KMS-11 (cell line): Measurements from ENCODE around the gene CRLF1.

Experiments used
- H2AFZ ChIP-seq: fragments of 200-600 bp; sonication (generic); 2 replicates; pipeline ENCODE4 v1.6.1; 2016; ENCODE audit warnings: antibody characterized with exemption, mixed run types, low read depth
- H3K27ac ChIP-seq: fragments of 200-600 bp; sonication (generic); 2 replicates; pipeline ENCODE4 v1.6.1; 2016; ENCODE audit warnings: mild to moderate bottlenecking, mixed run types
- H3K27me3 ChIP-seq: fragments of 200-600 bp; sonication (generic); 2 replicates; pipeline ENCODE4 v1.6.1; 2017; ENCODE audit warnings: mild to moderate bottlenecking, low read depth, mixed run types, moderate library complexity; ENCODE audit not compliant: insufficient read depth
- H3K36me3 ChIP-seq: fragments of 200-600 bp; sonication (generic); 2 replicates; pipeline ENCODE4 v1.6.1; 2017; ENCODE audit warnings: mild to moderate bottlenecking, mixed run types; ENCODE audit not compliant: insufficient read depth
- H3K4me1 ChIP-seq: fragments of 200-600 bp; sonication (generic); 2 replicates; pipeline ENCODE4 v1.6.1; 2016; ENCODE audit warnings: mild to moderate bottlenecking, low read depth, mixed run types; ENCODE audit not compliant: poor library complexity, severe bottlenecking
- H3K4me2 ChIP-seq: fragments of 200-600 bp; sonication (generic); 2 replicates; pipeline ENCODE4 v1.7.0; 2016; ENCODE audit warnings: mild to moderate bottlenecking, mixed run types
- H3K4me3 ChIP-seq: fragments of 200-600 bp; sonication (generic); IDR thresholded peaks from 2 replicates; pipeline ENCODE4 v1.6.1; 2017; ENCODE audit warnings: low read depth, low read length, mixed read lengths; ENCODE audit not compliant: insufficient read depth
- H3K79me2 ChIP-seq: fragments of 200-600 bp; sonication (generic); 2 replicates; pipeline ENCODE4 v1.6.1; 2016; ENCODE audit warnings: low read depth, mixed run types; ENCODE audit not compliant: insufficient read depth
- H3K9ac ChIP-seq: fragments of 200-600 bp; sonication (generic); 2 replicates; pipeline ENCODE4 v1.6.1; 2016; ENCODE audit warnings: mild to moderate bottlenecking, mixed run types
- H4K20me1 ChIP-seq: fragments of 200-600 bp; sonication (generic); 2 replicates; pipeline ENCODE4 v1.6.1; 2016; ENCODE audit warnings: mild to moderate bottlenecking, mixed run types; ENCODE audit not compliant: insufficient read depth
- TF ChIP-seq, protein P1 (sequence below): fragments of 200-600 bp; sonication (generic); conservative IDR thresholded peaks from 2 replicates; pipeline ENCODE4 v1.6.1; 2017; ENCODE audit warnings: low read depth, mild to moderate bottlenecking, antibody characterized with exemption, low read length, moderate library complexity, mixed read lengths

CRLF1 gene

GRCh38 chr19:18568367-18568766, 38.2 kb downstream of the CRLF1 start:
- Histone ChIP-seq H3K9ac (no peak overlapping the region), H3K27me3 (no peaks in the 10 kb centered on the region), H4K20me1 (no peaks in the 10 kb centered on the region; the same call in 1 of the 2 replicates), H3K36me3 (no peaks in the 10 kb centered on the region; the same call in 1 of the 2 replicates), H3K4me1 (peaks cover 13% of the 10 kb centered on the region), H3K79me2 (peaks cover 16% of the 10 kb centered on the region), H2AFZ (no peak overlapping the region), H3K4me3 (no peak overlapping the region), H3K4me2 (no peak overlapping the region), H3K27ac (no peak overlapping the region)
- TF ChIP-seq, protein P1, sequence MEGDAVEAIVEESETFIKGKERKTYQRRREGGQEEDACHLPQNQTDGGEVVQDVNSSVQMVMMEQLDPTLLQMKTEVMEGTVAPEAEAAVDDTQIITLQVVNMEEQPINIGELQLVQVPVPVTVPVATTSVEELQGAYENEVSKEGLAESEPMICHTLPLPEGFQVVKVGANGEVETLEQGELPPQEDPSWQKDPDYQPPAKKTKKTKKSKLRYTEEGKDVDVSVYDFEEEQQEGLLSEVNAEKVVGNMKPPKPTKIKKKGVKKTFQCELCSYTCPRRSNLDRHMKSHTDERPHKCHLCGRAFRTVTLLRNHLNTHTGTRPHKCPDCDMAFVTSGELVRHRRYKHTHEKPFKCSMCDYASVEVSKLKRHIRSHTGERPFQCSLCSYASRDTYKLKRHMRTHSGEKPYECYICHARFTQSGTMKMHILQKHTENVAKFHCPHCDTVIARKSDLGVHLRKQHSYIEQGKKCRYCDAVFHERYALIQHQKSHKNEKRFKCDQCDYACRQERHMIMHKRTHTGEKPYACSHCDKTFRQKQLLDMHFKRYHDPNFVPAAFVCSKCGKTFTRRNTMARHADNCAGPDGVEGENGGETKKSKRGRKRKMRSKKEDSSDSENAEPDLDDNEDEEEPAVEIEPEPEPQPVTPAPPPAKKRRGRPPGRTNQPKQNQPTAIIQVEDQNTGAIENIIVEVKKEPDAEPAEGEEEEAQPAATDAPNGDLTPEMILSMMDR: no peak

- Histone ChIP-seq H3K27ac (no peak overlapping the region), H3K4me3 (no peak overlapping the region), H3K79me2 (peaks cover 2% of the 10 kb centered on the region), H3K9ac (no peak overlapping the region), H3K27me3 (no peaks in the 10 kb centered on the region), H3K36me3 (no peaks in the 10 kb centered on the region; the same call in 1 of the 2 replicates), H3K4me1 (peaks cover 6% of the 10 kb centered on the region), H2AFZ (no peak overlapping the region), H4K20me1 (no peaks in the 10 kb centered on the region), H3K4me2 (no peak overlapping the region)
- TF ChIP-seq, protein P1: no peak
Observed at GRCh38 chr19:18566953-18567352, 39.6 kb downstream of the CRLF1 start.

DNA sequence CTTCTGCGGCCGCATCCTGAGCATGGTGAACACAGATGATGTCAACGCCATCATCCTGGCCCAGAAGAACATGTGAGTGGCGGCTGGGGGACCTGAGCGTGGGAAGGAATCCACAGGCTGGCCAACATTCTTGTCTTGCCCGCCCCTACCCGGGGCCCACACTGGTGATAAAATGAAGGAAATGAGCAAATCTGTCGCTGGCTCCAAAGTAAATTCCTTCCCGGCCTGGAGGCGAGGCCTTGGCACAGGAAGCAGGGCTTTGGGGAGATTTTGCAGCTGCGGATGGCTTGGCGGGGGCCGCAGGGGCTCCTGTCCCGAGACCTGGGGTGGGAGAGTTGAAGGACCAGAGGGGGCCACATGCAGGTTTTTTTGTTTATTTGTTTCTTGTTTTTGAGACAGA, 44.5 kb downstream of the CRLF1 start:
- H3K79me2 ChIP-seq: peaks cover 19% of the 10 kb centered on the region
- no peaks in the 10 kb centered on the region; the same call in 1 of the 2 replicates for H3K36me3 ChIP-seq
- no peak overlapping the region for H3K4me2 ChIP-seq

GRCh38 chr19:18559685-18560084, 46.9 kb downstream of the CRLF1 start:
- H2AFZ ChIP-seq: no peak overlapping the region
- no peak overlapping the region for H3K27ac ChIP-seq
- no peaks in the 10 kb centered on the region for H4K20me1 ChIP-seq
- H3K9ac ChIP-seq: no peak overlapping the region
- peak overlapping the region; percentile 29; the same call in 1 of the 2 replicates for H3K4me2 ChIP-seq
- H3K79me2 ChIP-seq: peaks cover 19% of the 10 kb centered on the region
- H3K36me3 ChIP-seq: no peaks in the 10 kb centered on the region
- H3K4me1 ChIP-seq: peaks cover 12% of the 10 kb centered on the region
- TF ChIP-seq, protein P1: no peak
- H3K27me3 ChIP-seq: no peaks in the 10 kb centered on the region
- H3K4me3 ChIP-seq: no peak overlapping the region

More for the DNA sequence above, 44.5 kb downstream of the CRLF1 start:
- TF ChIP-seq, protein P1: no peak
- H3K27me3 ChIP-seq: no peaks in the 10 kb centered on the region
- H3K4me1 ChIP-seq: peaks cover 12% of the 10 kb centered on the region
- H3K9ac ChIP-seq: no peak overlapping the region
- no peak overlapping the region for H3K4me3 ChIP-seq
- no peak overlapping the region for H3K27ac ChIP-seq
- H4K20me1 ChIP-seq: no peaks in the 10 kb centered on the region
- H2AFZ ChIP-seq: no peak overlapping the region
